Hematopoietic multipotent progenitor cell (in vitro differentiated cells): ENCODE measurements around the gene DYNLL2. TPM values are rescaled to one million over a fixed set of nuclear protein-coding genes. Genes with fewer than 3 reads are reported as not detected.
"Not testable (repeated sequence)": the region's sequence is repeated elsewhere in the genome, so short reads cannot be mapped to it uniquely, and the experiment has no call there.

ENCODE experiments used
- DNase-seq, 3 donors: peaks; one replicate each; pipeline ENCODE4 v3.0.0-alpha.2; 2011 to 2015; ENCODE audit warnings: low read depth in 2 of 3, low spot score in 2 of 3
- total RNA-seq: library from RNA; depleted of rRNA; stranded (reverse); fragments of >200 nt; gene quantifications from one replicate; pipeline ENCODE4 v1.2.3, GENCODE V29; 2012

Gene DYNLL2
- total RNA-seq, 1 donor = 14.5 TPM

DNA sequence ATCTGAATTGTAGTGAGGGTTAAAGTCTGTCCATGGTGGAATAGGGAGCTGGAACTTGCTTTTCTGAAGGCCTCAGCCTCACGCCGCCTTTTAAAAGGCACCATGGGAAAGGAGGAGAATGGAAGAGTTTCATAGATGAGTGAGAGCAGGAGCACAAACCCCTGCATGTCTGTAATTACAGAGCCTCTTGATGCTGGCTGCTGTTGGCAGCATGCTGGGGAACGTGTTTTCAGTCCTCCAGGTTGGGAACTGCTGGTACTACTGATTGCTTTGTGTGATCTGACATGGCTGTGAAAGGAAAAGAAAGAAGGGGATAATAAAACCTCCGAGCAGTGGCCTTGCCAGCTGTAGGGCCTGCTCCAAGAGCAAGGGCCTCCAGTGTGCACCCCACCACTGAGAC lies 16.8 kb upstream of the DYNLL2 start:
- no peak for DNase-seq

DNA sequence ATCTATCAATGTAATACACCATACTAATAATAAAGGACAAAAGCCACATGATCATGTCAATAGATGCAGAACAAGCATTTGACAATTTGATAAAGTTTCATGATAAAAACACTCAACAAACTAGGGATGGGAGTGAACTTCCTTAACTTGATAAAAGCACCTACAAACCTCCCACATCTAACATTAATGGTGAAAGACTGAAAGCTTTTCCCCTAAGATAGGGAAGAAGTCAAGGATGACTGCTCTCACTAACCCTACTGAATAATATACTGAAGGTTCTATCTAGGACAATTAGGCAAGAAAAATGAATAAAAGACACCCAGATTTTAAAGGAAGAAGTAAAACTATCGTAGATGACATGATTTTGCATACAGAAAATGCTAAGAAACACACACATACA lies 10.4 kb upstream of the DYNLL2 start:
- DNase-seq = no peak

DNA sequence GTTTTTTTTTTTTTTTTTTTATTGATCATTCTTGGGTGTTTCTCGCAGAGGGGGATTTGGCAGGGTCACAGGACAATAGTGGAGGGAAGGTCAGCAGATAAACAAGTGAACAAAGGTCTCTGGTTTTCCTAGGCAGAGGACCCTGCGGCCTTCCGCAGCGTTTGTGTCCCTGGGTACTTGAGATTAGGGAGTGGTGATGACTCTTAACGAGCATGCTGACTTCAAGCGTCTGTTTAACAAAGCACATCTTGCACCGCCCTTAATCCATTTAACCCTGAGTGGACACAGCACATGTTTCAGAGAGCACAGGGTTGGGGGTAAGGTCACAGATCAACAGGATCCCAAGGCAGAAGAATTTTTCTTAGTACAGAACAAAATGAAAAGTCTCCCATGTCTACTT lies 10.0 kb upstream of the DYNLL2 start:
- DNase-seq = not testable (repeated sequence)

DNA sequence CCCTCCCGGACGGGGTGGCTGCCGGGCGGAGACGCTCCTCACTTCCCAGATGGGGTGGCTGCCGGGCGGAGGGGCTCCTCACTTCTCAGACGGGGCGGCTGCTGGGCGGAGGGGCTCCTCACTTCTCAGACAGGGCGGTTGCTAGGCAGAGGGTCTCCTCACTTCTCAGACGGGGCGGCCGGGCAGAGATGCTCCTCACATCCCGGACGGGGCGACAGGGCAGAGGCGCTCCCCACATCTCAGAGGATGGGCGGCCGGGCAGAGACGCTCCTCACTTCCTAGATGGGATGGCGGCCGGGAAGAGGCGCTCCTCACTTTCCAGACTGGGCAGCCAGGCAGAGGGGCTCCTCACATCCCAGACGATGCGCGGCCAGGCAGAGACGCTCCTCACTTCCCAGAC lies 8.8 kb upstream of the DYNLL2 start:
- DNase-seq = not testable (repeated sequence)

DNA sequence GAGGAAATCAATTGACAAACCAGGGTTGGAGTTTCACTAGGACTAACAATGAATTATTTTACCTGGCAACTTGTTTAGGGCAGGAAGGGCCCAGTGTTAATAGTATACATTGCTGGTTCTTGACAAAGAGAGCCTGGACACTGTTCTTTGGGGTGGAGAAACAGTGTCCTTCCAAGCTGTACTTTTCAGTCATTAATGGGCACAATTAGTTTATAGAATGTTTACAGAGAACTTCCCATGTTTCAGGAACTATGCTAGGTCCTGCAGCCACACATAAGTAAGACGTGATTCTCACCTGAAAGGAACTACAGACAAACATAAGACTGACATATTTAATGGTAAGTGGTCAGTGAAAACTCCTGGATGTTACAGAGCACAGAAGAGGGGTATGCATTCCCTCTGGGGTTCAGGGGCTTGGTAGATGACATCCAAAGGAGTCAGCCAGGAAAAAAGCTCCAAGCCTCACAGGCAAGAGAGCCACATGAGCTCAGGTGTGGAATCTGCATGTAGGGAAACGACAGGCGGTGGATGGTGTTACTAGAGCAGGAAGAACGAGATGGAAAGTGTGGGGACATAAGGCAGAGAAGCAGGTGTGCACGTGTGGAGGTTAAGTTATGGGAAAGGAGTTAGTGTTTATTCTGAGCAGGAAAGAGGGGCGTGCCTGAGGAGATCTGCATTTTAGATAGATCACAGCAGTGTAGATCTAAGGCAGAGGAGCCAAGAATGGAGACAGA lies 3.8 kb upstream of the DYNLL2 start:
- no peak for DNase-seq

DNA sequence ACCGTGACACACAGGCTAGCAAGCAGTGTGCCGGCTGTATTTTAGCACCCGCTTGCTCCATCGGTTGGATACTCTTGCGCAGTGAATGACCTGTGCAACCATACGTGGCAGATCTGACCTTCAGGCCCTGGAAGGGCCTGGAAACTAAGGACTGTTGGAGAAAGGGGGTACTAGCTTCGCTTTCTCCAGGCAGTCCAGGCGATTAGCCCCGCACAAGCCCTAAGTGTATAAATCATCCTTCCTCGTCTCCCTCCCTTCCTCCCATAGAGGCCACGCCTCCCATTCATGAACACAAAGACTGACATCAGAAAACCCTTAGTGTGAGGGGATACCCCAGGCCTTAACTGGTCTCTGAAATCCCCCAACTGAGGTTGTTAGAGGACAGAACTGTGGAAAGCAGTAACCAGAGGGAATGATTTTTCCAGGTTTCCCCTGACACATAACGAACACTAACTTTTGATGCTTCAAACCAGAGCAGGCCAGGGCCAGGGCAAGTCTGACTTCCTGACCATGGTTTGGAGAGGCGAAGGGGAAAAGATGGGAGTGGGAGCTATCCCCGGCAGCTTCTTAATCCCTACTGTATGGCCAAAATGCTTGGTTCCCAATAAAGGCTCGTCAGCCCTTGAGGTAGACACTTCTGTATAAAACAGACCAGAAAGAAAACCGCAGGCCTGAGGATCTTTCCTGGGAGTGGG lies 1.4 kb upstream of the DYNLL2 start:
- no peak for DNase-seq

DNA sequence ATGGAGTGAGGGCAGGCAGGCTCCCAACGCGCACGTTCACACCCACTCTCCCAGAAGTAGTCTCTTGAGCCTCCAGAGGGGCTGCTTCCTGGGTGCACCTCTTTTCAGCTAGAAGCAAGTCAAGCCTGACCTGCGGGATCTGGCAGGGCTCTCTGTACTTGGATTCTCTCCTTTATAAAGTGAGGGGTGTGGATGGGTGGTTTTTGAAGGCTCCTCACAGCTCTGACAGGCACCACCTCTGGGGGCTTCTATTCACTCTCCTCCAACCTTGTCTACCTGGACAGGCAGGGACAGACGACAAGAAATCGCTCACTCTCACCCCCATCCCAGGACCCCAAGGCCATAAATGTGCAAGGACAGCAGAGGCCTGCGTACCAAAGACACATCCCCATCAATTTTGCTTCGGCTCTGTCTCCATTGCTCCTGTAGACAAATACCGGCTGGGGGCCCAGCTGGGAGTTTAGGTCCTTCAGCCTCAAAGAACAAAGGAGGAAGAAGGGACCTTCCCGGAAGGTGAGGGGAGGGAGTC lies 814 bp upstream of the DYNLL2 start:
- peak in 1 of 3 donors; percentile 25 for DNase-seq

DNA sequence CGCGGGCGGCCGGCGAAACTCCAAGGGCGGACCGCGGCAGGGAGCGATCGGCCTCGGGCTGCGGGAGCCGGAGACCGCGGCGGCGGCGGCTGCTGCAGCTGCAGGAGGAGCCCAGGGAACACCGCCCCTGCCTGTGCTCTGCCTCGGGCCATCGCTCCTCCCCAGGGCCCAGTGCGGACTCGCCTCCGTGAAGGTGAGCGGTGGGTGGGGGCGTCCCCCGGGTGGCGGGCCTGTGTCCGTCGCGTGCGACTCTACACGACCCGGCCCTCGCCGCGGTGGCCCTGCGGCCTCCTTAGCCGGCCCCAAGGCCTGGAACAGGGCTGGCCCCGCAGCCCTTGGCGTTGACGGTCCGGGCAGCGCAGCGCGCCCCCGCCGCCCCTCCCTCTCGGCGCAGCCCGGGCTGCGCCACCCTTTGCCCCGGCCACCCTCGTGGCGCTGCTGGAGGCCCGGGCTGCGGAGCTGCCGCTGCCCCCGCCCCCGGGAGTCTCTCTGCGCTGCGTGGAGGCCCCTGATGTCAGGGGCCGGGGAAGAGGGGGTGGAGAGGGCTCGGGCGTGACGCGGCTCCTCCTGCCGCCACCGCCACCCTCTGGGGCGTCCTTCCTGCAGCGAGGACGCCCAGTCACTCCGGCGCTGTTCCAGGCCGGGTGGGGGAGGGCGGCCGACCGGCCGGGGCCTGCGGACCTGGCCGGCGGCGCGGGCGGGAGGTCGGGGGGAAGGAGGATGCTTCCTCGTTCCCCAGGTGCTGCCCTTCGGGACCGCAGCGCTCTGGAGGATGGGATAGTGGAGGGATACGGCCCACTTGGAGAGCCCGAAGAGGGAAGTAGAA lies 485 bp downstream of the DYNLL2 start:
- DNase-seq = peak; percentile 39 to 86 (median 71)

DNA sequence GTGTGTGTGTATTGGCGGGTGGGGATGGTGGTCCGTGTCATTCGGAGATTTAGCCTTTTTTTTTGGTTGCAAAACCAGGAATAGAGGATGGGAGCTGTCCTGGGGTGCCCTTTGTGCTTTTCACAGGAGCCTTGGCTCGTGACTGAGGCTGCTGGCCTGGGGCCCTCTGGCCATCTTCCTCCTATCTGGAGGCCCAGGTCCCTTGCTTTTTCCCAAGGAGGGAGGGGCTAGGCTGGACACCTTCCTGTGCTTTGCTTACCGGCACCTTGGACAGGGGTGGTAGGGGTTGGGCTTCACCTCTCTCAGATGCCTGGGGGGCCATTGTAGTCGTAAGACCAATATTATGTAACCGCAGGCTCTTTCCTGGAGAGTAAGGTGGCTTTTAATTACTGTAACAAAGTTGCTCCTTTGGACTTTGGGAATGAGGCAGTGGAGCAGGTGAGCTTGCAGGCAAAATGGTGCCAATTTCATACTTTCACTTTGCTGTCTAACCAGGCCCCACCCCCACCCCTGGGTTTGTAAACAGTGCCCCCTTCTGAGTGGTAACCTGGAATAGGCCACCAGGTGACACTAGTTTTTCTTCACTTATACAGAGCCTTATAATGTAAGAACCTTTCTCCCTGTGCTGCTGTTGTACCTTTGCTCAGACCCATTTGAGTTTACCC lies 1.2 kb downstream of the DYNLL2 start:
- DNase-seq = peak; percentile 50 to 86 (median 76)

DNA sequence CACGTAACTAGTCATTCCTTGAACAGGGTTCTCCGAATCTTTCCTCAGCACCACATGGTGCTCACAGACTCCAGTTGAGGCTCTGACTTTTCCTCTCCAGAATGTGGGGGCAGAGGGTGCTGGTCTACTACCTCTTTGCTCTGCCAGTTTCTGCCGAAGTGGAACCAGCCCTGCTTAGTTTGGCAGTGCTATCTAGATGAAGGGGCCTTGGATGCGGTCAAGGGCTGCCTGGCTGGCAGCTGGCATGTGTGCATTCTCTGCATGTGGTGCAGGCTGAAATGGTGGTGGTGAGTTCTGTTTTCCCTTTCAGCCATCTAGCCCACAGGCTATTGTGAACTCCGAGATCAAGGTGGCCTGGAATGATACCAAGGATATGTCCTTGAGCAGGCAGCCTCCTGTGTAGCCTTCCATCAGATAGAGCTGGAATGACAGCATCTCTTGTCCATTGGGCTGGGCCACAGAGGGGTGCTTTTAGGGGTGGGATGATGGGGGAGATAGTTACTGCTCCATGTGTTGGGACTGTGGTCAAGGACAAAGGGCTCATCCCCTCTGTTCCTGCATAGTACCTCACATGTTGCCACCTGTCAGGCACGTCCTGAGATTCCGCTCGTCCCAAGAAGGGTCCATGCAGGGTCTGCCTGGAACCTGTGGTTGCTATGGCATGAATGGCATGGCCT lies 2.0 kb downstream of the DYNLL2 start:
- DNase-seq = no peak

DNA sequence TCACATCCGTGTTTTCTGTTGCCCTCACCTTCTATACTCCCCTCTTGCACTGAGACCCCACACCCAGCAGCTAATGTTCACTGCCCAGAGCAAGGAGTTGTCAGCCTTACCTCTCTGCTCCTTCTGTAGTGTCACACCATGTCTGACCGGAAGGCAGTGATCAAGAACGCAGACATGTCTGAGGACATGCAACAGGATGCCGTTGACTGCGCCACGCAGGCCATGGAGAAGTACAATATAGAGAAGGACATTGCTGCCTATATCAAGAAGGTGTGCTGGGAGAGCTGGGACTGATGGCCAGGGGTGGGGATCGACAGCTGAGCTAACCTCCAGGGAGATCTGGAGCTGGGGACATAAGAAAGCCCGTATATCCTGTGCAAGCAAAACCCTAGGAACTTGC lies 3.7 kb downstream of the DYNLL2 start:
- no peak for DNase-seq

DNA sequence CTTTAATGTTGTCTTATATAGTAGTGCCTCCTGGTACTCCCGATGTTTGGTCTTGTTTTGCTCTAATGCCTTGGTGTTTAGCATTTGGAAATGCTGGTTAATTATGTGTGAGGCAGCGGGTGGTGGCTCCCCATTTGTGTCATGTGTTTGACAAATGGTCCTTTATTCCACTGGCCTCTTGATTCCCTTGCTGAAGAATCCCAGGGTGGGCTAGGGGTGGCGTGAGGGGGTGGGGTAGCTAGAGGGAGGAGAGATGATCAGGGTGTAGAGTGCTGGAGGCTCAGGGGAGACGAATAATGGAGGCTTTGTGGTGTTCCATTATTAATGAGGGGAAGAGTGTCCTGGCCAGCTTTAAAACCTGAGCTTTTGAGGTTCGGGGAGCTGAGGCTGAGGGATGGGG lies 5.4 kb downstream of the DYNLL2 start:
- DNase-seq = no peak

DNA sequence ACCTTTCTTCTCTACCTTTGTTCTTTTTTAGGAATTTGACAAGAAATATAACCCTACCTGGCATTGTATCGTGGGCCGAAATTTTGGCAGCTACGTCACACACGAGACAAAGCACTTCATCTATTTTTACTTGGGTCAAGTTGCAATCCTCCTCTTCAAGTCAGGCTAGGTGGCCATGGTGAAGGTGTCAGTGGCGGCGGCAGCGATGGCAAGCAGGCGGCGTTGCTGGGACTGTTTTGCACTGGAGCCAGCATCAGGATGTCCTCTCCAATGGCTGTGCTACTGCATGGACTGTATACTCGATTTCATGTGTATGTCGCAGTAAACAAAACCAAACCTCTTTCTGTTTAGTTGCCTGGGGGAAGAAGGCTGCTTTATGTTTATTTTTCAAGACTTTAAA lies 5.9 kb downstream of the DYNLL2 start:
- no peak for DNase-seq

DNA sequence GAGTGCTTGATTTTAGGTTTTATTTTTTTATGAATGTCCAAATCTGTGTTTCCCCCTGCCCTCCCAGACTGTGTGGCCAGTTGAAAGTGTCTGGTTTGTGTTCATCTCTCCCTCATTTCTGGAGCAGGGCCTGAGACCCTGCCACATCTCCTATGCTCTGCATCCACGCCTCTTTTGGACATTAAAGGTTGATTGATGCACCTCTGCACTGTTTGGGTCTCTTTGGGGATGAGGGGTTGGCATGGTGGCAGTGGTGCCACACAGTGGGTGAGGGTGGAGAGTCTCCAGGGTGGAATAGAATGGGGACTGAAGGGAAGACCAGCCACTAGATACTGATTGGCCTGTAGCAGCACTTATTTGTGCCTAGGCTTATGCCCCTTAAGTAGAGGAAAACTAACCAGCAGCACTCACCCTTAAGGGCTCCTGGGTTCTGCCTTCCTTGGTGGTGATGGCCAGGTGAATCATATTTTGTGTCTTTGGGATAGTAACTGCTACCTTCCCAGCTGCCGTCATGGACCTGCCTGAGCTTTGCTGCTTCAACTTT lies 7.9 kb downstream of the DYNLL2 start:
- no peak for DNase-seq

DNA sequence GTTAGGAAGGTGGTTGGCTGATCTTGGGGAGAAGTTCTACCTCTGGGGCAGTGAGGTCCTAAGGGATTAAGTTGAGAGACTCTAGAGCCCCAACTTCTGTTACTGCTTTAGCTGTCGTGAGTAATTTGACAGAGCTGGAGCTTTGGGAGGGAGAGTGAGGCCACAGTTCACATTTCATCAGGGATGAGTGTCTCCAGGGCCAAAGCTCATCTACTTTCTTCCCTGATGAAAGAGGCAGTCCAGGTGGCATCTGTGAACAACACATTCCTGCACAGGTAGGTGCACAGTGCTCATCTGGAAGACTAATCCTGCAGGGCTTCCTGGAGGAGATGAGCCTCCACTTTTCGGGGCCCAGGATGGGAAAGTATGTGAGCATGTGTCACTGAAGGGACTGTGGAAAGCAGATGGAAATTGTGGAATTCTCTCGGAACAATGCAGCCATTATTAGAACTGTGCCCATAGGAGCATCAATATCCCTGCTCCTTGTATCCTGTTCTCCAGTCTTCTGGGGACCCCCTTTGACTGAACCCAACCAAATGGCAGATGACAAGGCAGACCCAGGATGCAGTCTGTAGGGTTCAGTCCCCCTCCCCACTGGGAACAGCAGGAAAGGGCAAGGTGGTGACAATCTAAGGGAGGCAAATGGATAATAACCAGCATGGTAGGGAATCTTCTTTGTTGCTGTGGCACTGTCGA lies 9.0 kb downstream of the DYNLL2 start:
- DNase-seq = no peak

DNA sequence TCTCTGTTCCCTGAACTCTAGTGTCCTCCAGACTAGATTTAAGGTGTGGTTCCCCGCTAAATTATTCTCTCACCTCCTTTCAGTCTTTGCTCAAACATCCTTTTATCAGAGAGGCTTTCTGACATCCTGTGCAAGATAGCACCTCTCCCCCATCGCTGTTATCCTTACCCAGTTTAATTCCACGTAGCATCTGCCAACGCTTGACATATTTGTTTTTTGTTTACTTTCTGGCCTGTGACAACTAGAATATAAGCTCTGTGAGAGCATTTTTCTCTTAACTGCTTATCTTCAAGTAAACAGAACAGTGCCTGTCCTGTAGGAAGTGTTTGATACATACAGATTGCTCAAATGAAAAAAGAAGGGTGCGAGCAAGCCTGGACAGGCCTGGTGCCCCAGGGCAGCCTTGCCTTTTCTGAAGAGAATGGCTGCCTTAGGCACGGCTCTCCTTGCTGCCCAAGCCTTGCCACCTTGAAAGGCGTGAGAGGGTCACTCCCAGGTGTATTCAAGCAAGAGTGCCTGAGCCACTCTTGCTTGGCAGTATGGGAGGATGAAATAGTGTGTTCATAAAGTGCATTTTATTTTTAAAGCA lies 9.7 kb downstream of the DYNLL2 start:
- DNase-seq = no peak

DNA sequence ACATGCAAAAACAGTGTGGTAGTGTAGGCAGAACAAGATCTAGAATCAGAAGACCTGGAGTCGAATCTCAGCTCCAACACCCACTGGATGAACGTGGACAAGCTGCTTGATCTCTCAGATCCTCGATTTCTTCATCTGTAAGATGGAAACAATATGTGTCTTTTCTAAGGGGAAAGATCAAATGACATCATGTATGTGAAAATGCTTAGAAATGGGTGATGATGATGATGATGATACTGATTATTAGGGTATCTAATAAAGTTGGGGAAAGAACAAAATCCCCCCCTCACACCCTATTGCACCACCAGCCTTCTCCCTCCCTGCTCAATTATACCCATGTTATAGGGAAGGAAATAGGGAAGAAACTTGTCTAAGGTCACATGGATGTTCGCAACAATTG lies 10.9 kb downstream of the DYNLL2 start:
- no peak for DNase-seq

DNA sequence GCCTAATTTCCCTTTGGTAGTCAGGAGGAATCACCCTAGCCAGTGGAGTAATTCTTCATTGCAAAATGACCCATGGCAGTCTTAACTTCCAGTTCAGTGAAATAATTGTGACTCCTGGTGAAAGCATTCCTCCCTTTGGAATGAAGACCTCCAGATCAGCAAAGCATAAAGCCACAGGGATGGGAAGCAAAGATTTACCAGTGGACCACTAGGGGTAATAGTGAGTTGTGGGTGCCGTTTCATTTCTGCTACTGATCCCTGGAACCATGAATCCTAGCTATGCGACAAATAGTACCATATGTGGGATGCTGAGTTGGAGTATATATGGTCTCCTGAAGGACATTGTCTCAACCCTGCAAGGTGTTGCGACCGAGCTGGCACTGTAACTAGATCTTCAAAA lies 13.7 kb downstream of the DYNLL2 start:
- DNase-seq = no peak
